ENCODE results near the gene TAF11L13.
"Not testable (repeated sequence)": the region's sequence is repeated elsewhere in the genome, so short reads cannot be mapped to it uniquely, and the experiment has no call there.

DNA sequence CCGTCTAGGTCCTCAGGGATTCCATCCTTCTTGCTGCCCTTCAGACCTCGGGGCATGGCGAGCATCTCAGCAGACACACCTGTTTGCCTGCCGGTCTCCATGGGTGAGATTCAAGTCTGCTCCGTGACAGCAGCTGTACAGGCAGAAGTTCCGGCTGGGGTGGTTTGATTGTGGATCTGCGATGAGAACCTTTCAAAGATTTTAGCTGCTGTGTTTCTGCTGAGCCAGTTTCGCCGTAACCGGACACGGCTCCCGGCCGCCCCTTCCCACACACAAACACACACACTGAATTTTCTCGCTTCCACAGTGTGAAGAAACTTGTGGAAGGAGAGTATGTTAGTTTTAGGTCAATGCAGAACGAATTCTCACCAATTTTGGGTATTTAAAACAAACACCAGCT lies 34.2 kb upstream of the TAF11L13 start, which contains the start of gene TAF11L10:
- not testable (repeated sequence) for TF ChIP-seq POLR2A, CTCF (IDR thresholded peaks at IDR 0.05)
